GM19193 (cell line): ENCODE measurements around the gene USP27X.

Experiments
- POLR2A ChIP-seq: IDR thresholded peaks from 4 replicates; pipeline ENCODE4 v1.6.1; 2011; ENCODE audit not compliant: insufficient read depth, insufficient read length; ENCODE audit errors: extremely low read depth

The USP27X gene

DNA sequence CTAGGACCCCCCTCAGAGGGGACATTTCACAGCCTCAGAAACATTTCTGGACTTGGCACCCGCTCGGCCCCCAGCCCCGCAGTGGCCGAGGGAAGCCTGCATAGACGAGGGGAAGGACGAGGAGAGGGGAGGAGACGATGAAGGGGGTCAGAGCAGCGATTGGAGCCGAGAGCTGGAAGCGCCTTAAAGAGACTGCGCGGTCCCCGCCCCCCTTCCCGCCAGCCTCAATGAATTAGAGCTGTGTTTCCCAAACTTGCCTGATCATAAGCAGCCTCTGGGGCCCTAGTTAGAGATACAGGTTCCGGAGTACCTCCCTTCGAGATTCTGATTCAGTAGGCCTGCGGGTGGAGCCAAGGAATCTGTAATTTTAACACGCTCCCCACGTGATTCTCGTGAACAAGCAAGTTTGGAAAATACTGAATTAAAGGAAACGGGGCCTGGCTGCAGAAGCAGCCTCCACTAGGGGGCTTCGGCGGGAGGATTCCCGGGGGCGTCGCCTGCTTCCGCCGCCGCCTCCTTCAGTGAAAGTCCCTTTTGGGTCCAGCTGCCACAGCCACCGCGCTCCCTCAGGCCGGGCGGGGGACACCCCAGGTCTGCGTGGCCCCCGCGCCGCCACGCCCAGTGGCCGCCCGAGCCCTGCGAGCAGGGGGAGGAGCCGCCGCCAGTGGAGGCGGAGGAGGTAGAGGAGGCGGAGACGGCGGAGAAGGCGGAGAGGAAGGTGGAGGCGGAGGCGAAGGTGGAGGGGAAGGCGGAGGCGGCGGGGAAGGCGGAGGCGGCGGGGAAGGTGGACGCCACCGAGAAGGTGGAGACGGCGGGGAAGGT lies at the start of gene USP27X:
USP27X (plus strand) TSS at position 651 of the 822 bp plus-strand sequence. CDS start 824 bp downstream, outside the sequence.
- peak; percentile 18 for TF ChIP-seq POLR2A

DNA sequence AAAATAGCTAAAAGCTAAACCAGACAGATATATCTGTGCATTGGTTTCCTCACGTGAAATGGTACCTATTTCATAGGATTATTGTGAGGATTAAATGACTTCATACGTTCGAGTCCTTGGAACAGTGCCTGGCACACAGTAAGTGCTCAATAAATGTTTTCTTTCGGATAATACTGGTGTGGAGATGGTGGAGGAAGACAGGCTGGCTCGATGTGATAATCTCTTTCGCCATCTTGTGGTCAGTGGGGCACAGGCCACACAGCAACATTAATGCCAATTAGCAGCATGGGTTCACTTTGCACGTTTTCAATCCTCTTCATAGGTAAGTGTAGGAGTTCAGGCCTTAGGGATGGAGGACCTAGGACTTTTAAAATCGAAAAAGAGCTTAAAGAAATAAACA lies 40.9 kb upstream of the USP27X start:
- TF ChIP-seq POLR2A: no peak

DNA sequence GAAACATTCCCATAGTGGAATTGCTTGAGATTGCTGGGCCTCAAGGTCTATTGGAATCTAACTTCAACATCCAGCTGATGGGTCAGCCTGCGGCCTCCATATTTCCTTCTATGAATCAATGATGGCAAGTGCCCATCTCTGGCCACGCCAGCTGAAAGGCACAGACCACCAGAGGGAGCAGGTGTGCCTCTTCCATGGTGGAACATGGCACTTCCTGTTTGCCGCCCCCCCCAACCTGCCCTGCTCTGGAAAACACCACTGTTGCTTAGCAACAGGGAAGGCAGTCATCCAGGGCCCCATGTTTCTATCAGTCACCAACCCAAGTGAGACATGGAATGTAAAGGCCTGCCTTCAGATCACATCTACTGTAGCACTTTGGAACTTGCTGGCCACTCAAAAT lies 38.6 kb upstream of the USP27X start:
- TF ChIP-seq POLR2A: no peak

DNA sequence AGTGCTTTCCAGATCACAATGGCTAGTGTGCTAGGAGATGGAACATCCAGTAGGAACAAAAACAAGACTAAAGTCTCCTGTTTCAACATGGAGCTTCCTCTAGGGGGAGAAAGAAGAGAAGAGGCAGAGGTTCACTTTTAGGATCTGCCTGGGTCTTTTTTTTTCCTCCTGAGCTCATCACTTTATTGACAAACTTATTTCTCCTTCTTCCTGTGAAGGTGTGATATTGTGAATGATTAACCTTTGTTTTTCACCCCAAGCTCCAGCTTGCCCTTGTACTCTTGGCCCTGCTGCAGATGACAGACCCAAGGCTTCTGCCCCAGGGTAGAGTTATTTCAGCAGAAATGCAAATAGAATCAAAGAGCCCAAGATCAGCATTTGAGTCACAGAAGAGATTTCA lies 36.7 kb upstream of the USP27X start:
- no peak for TF ChIP-seq POLR2A

DNA sequence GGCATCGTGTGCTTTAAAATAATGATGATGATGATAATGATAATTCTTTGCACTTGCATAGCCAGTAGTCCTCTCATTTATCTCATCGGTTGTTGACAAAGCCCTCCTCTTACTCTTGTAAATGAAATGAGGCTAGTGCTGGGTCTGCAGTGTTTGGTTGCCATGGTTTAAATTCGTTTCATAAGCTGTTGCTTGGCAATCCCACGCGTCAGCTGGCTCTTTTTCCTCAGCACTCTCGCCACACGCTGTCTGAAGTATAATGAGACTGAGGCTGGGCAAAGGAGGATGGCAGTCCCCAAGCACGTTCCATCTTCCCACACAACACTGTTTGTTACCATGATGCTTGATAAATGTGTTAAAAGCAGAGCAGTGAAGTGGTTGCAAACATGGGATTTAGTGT lies 34.7 kb upstream of the USP27X start:
- TF ChIP-seq POLR2A: no peak

DNA sequence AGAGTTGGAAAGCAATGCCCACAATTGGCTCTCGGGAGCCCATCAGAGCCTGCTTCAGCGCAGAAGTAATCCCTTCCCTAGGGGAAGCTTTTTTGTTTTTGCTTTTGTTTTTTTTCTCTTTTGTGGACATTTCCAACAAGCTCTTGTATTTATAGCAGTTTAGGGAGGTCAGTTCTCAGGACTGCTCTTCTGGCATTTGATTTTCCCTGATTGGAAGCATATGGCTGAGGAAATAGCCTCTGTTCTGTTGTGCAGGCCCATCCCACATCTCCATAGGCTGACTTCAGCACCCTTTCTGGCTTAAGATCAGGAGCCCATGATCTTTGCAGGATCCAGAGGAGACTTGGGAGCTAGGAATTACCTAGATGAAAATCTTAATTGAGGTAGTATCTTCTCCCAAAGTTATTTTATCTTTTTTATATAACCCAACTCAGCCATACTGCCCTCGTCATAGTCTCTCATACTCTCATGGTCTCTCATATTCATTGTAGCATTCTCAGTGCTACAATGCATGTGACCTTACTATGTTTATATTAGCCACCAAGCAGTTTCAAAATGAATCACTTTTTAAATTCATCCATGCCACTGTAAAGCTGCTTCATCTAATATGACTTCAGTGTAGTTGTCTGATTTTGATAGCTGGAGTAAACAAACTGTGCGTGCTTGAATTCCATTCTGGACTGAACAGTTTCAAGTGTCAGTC lies 33.4 kb upstream of the USP27X start:
- TF ChIP-seq POLR2A: no peak

DNA sequence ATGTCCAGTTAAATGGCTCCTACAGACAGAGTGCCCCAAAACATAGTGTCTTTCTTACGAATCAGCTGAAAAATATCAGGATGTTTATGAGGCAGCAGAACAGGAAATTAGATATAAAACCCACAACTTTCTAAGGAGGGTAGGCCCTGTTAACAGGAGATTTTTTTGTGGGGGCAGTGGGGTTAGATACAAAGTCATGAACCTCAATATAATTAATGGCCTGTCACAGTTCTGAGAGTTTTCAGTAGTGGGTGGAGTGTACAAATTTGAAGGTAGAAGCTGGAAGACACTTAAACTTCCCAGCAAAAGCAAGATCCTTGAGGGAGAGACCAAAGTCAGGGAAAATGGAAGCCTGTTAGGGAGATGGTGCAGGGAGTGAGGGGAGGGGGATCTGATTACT lies 32.8 kb upstream of the USP27X start:
- TF ChIP-seq POLR2A: no peak

- TF ChIP-seq POLR2A: no peak
Observed at GRCh38 chrX:49848275-49848674, 31.0 kb upstream of the USP27X start.

- TF ChIP-seq POLR2A: no peak
Observed at GRCh38 chrX:49850028-49850427, 29.3 kb upstream of the USP27X start.

- no peak for TF ChIP-seq POLR2A
Observed at GRCh38 chrX:49853661-49854060, 25.6 kb upstream of the USP27X start.

DNA sequence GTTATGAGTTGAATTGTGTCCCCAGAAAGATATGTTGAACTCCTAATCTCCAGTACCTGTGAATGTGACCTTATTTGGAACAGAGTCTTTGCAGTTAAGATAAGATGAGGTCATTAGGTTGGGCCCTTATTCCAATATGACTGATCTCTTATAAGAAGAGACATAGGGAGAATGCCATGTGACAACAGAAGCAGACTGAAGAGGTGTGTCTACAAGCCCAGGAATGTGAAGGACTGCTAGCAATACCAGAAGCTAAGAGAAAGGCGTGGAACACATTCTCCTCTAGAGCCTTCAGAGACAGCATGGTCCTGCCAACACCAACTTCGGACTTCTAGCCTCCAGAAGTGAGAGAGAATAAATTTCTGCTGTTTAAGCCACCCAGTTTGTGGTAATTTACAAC lies 22.5 kb upstream of the USP27X start:
- no peak for TF ChIP-seq POLR2A

GRCh38 chrX:49858341-49858740 lies 20.9 kb upstream of the USP27X start:
- TF ChIP-seq POLR2A: no peak

DNA sequence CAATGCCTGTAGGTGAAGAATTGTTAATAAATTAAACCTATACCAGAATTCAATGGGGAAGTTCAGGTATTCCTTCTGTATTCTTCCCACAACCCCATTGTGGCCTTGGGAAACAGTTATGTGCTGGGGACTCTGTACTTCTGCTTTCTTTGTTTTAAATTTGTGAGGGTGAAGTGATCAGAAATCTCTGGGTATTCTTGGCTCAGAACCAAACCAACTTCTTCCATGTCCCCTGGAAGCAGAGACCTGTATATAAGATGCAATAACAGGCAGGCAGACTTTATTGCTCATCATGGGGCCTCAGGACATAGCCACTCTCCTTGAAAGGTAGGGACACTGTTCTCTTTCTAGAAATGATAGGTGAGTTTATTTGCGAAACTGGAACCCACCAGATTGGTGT lies 19.8 kb upstream of the USP27X start:
- no peak for TF ChIP-seq POLR2A

DNA sequence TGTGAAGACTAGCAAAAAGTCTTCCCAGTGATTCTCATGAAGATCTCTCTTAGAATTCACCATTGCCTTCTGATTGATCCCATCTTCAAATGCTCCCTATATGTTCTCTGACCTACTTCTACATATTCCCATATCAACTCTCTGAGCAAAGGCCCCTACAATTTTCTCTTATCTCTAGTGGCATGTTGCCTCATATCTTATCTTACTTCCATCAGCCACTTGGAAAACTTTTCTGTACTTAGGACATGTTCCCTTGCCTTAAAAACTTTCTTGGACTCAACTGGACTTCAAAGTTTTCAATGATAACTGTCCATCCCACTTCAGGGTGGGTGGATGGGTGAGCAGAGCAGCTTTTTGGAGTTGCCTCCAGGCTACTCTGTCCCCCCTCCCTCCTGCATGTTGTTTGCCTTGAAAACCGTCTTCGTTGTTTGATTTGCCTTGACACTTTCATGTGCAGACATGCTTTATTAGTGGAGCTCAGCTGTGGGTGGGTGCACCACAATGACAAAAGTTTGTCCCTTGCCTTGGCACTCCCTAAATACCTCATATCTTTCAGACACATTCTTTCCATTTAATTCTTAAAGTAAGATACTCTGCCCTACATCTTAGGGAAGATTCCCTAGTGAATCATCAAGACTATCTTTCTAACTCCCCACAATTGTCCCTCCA lies 18.3 kb upstream of the USP27X start:
- no peak for TF ChIP-seq POLR2A

DNA sequence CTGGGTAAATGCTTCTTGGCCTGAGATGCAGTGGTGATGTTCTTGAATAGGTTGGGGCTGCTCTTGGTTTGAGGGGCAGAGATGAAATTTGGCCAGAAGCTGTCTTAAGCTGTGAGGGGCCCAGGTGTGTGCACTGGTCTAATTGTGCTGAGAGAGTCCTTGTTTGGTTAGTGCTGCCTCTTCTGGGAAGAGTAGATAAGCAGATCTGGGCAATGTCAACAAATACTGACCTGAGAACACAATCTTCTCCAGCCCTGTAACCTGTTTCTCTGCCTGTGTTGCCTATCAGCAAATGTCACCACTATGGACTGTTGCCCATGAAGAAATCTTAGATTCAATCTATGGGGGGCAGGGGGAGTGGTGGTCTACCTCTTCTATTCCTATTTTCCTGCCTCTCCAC lies 17.2 kb upstream of the USP27X start:
- no peak for TF ChIP-seq POLR2A

DNA sequence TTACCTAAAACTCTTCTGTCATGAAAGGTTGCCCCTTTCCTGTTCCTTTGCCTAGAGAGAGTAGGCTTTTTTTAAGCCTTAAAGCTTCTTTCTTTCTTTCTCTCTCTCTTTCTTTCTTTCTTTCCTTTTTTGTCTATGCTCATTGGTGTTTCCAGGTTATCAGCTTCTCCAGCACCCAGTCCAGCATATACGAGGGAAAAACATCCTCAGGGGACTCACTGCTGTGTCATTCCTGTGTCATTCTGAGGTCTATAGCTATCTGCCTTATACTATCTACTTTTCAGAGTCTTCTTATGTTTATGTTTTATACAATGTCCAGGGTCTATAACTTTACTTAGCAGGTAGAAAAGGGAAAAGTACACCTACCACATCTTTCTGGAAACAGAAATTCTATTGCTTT lies 10.5 kb upstream of the USP27X start:
- TF ChIP-seq POLR2A: no peak

GRCh38 chrX:49876750-49877149 lies 2.5 kb upstream of the USP27X start:
- TF ChIP-seq POLR2A: no peak
